VCaP (cell line): ENCODE measurements around the gene UBAC2.
A peak's percentile ranks its signal among the peaks of the same experiment; 100 is the strongest.
"Not testable (repeated sequence)": the region's sequence is repeated elsewhere in the genome, so short reads cannot be mapped to it uniquely, and the experiment has no call there.

ENCODE experiments used
- H3K27ac ChIP-seq: fragments of 450-650 bp; 2 replicates; pipeline ENCODE4 v1.5.1; 2017
- CTCF ChIP-seq: fragments of 450-650 bp; conservative IDR thresholded peaks from 2 replicates; pipeline ENCODE4 v1.5.1; 2017; ENCODE audit warnings: mild to moderate bottlenecking, moderate library complexity

UBAC2 gene

GRCh38 chr13:99385161-99385560 is 184.5 kb downstream of the UBAC2 start:
- H3K27ac ChIP-seq = no peak overlapping the region
- TF ChIP-seq CTCF = no peak

GRCh38 chr13:99385940-99386339 is 185.3 kb downstream of the UBAC2 start:
- no peak for TF ChIP-seq CTCF
- no peak overlapping the region for H3K27ac ChIP-seq

GRCh38 chr13:99386495-99386894 is 185.8 kb downstream of the UBAC2 start:
- no peak for TF ChIP-seq CTCF
- H3K27ac ChIP-seq = no peak overlapping the region

GRCh38 chr13:99386911-99387788 is 186.5 kb downstream of the UBAC2 start:
- TF ChIP-seq CTCF = peak; percentile 52
- H3K27ac ChIP-seq = no peak overlapping the region

GRCh38 chr13:99388334-99388923 is 187.8 kb downstream of the UBAC2 start:
- no peak for TF ChIP-seq CTCF
- no peak overlapping the region for H3K27ac ChIP-seq

- not testable (repeated sequence) for H3K27ac ChIP-seq
Measured at GRCh38 chr13:99389094-99389493, 188.4 kb downstream of the UBAC2 start.

- TF ChIP-seq CTCF = no peak
- no peak overlapping the region for H3K27ac ChIP-seq
Measured at GRCh38 chr13:99389520-99390304, 189.1 kb downstream of the UBAC2 start.
